Panc1 (cell line): ENCODE results near the gene PRR5L. TPM values are rescaled to one million over a fixed set of nuclear protein-coding genes. Genes with fewer than 3 reads are reported as not detected.

Experiments
- ATAC-seq: fragments of 200-7000 bp; cut with Tn5 transposase; 2 replicates; pipeline ENCODE4 v1.9.1; 2020; ENCODE audit warnings: mild to moderate bottlenecking, moderate library complexity
- BruUV-seq: library from RNA; stranded (reverse); fragments of 400-500 nt; replicated peaks from 2 replicates; lab custom pipeline; 2021; lab: Mats Ljungman, UMichigan
- CTCF ChIA-PET: fragments of 300-600 bp; sonication (Branson Sonifier 250); formaldehyde crosslinking; loops from one replicate; lab custom pipeline; 2022; ENCODE audit warnings: antibody characterized with exemption; lab: Charles Lee
- POLR2A ChIA-PET: fragments of 300-600 bp; sonication (Branson Sonifier 250); formaldehyde crosslinking; loops from one replicate; lab custom pipeline; 2022; ENCODE audit warnings: antibody characterized with exemption; lab: Charles Lee
- DNase-seq: peaks from one replicate; pipeline ENCODE4 v3.0.0-alpha.2; 2010; ENCODE audit warnings: low read depth, low spot score
- H3K27ac ChIP-seq: 2 replicates; pipeline ENCODE4 v1.5.1; 2011; ENCODE audit warnings: mild to moderate bottlenecking, low read length, inconsistent platforms
- H3K27me3 ChIP-seq: fragments of 200-500 bp; sonication (Bioruptor generic); 2 replicates; pipeline ENCODE4 v1.6.0; 2014; ENCODE audit warnings: low read length, inconsistent platforms; ENCODE audit not compliant: control insufficient read depth, insufficient read depth
- H3K36me3 ChIP-seq: fragments of 200-500 bp; sonication (Bioruptor generic); 2 replicates; pipeline ENCODE4 v1.5.1; 2014; ENCODE audit warnings: inconsistent platforms, mild to moderate bottlenecking, low read length, moderate library complexity; ENCODE audit not compliant: control insufficient read depth, insufficient read depth
- H3K4me1 ChIP-seq: 2 replicates; pipeline ENCODE4 v1.5.1; 2011; ENCODE audit warnings: inconsistent platforms, mild to moderate bottlenecking, low read length, moderate library complexity; ENCODE audit not compliant: control insufficient read depth, insufficient read depth
- H3K4me3 ChIP-seq, 2 experiments: 2 replicates each; pipeline ENCODE4 v1.5.1; 2011 to 2012; ENCODE audit warnings: low read depth in 2 of 2, low read length in 2 of 2, mild to moderate bottlenecking in 2 of 2, inconsistent platforms in 1 of 2, moderate library complexity in 1 of 2
- H3K9me3 ChIP-seq: fragments of 200-500 bp; sonication (Bioruptor generic); 2 replicates; pipeline ENCODE4 v1.5.1; 2014; ENCODE audit warnings: low read depth, mild to moderate bottlenecking, inconsistent platforms, low read length, moderate library complexity; ENCODE audit not compliant: control insufficient read depth, insufficient read depth
- CTCF ChIP-seq: fragments of 450-650 bp; IDR thresholded peaks from 2 replicates; pipeline ENCODE4 v1.5.1; 2017; ENCODE audit warnings: mild to moderate bottlenecking
- POLR2AphosphoS5 ChIP-seq: IDR thresholded peaks from 2 replicates; pipeline ENCODE4 v1.6.1; 2012; ENCODE audit warnings: mild to moderate bottlenecking, low read depth, low read length, moderate library complexity
- REST ChIP-seq, 2 experiments: IDR thresholded peaks; 2 replicates each; pipeline ENCODE4 v1.6.1; 2011 to 2012; ENCODE audit warnings: low read depth in 2 of 2, control low read depth in 1 of 2, low read length in 1 of 2, mild to moderate bottlenecking in 1 of 2, moderate library complexity in 1 of 2; ENCODE audit not compliant: insufficient read depth in 1 of 2
- SIN3A ChIP-seq: IDR thresholded peaks from 2 replicates; pipeline ENCODE4 v1.6.1; 2012; ENCODE audit warnings: low read depth, mild to moderate bottlenecking, low read length, moderate library complexity, borderline replicate concordance; ENCODE audit not compliant: insufficient read depth
- TCF7L2 ChIP-seq: IDR thresholded peaks from 2 replicates; pipeline ENCODE4 v1.6.1; 2011; ENCODE audit warnings: mild to moderate bottlenecking, low read depth, low read length, inconsistent platforms
- in situ Hi-C: cut with HindIII; loops from 2 replicates; pipeline ENCODE4 v1.10.0; 2016; ENCODE audit warnings: low sequenced_read_pairs, low pct_unique_long_range_greater_than_20kb
- intact Hi-C: fragments of 100-400 bp; cut with micrococcal nuclease; formaldehyde crosslinking; loops from one replicate; pipeline ENCODE4 v1.10.0; 2022; ENCODE audit not compliant: unreplicated experiment
- total RNA-seq: library from RNA; stranded (reverse); gene quantifications from one replicate; pipeline ENCODE4 v1.2.1, GENCODE V29; 2021; ENCODE audit not compliant: unreplicated experiment

PRR5L gene
- total RNA-seq, 1 experiment from 2014 or later = 0.36 TPM

GRCh38 chr11:36499315-36499714 lies 203.2 kb downstream of the PRR5L start:
- Histone ChIP-seq H3K36me3 (peaks cover 21% of the 10 kb centered on the region), H3K9me3 (no peaks in the 10 kb centered on the region), H3K27me3 (no peaks in the 10 kb centered on the region), H3K4me1 (no peaks in the 10 kb centered on the region), H3K4me3 (no peak overlapping the region), H3K27ac (no peak overlapping the region)
- ATAC-seq (no peak), DNase-seq (no peak)
- ChIA-PET POLR2A (interaction anchor here (0.6 kb wide), 1 partner anchor 10 kb away, joined by 3 read pairs; no protein-coding TSS in a partner anchor), CTCF (no interaction called here)
- intact Hi-C loops = no loop called here
- BruUV-seq = no TSS peak
- TF ChIP-seq SIN3A = no peak
- no peak for TF ChIP-seq POLR2AphosphoS5
- no peak for TF ChIP-seq TCF7L2
- no peak for TF ChIP-seq CTCF
- TF ChIP-seq REST (IDR thresholded peaks at IDR 0.05; ENCODE audit: insufficient read depth in 1 of 2, low read depth in 2 of 2, low read length in 1 of 2) = no peak
- in situ Hi-C loops = no loop called here

GRCh38 chr11:36500315-36500721 lies 204.2 kb downstream of the PRR5L start:
- Histone ChIP-seq H3K27ac (no peak overlapping the region), H3K27me3 (no peaks in the 10 kb centered on the region), H3K4me3 (no peak overlapping the region), H3K36me3 (peaks cover 15% of the 10 kb centered on the region), H3K9me3 (no peaks in the 10 kb centered on the region), H3K4me1 (no peaks in the 10 kb centered on the region)
- ChIA-PET POLR2A (no interaction called here), CTCF (no interaction called here)
- intact Hi-C loops (no loop called here), in situ Hi-C loops (no loop called here)
- no peak for TF ChIP-seq TCF7L2
- no peak for TF ChIP-seq CTCF
- TF ChIP-seq POLR2AphosphoS5 = no peak
- TF ChIP-seq SIN3A = no peak
- TF ChIP-seq REST (IDR thresholded peaks at IDR 0.05; ENCODE audit: insufficient read depth in 1 of 2, low read depth in 2 of 2, low read length in 1 of 2) = no peak
- DNase-seq (peak; percentile 27), ATAC-seq (no peak)
- BruUV-seq = no TSS peak
